ENCODE measurements around the gene MYNN. TPM values are rescaled to one million over a fixed set of nuclear protein-coding genes. Genes with fewer than 3 reads are reported as not detected.

The MYNN gene
- total and polyA plus RNA-seq, 2 of the 13 experiments (the other 11 are each of a cell fraction or from before 2014, with no cell fraction given), result 10.4 to 17.6 TPM

DNA sequence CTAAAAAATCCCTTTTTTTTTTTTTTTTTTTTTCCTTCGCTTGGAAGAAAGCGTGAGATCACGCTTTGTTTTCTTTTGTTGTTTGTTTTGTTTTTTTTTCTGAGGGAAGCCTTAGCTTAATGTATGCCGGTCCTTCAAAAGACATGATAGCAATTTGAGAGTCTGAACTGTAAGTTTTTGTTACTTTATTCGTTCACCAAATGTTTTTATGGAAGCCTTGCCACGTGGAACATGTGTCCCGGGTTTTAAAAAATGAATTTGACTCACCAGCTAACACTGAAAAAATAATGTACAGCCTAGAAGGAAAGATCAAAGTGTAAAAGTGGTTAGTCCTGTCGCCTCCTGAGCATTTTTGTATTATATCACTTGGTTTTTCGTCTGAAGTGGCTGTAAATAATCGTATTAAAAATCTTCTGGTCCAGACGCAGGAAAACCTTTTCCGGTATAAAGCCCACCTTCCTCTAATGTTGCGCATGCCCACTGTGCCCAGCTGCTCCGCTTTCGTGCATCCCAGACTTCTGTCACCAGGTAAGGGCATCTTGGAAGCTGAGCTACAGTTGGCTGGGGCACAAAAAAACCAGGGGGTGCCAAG is 795 bp upstream of the MYNN start (continued):
- TF ChIP-seq ZNF142 (CRISPR knock-in tag; IDR thresholded peaks at IDR 0.05), result 0 out of 2 replicates have a peak, but pooled peaks have one; percentile 21
- TF ChIP-seq ZBTB49 (CRISPR knock-in tag; IDR thresholded peaks at IDR 0.05; ENCODE audit: borderline replicate concordance), result no peak
- TF ChIP-seq, protein P1, sequence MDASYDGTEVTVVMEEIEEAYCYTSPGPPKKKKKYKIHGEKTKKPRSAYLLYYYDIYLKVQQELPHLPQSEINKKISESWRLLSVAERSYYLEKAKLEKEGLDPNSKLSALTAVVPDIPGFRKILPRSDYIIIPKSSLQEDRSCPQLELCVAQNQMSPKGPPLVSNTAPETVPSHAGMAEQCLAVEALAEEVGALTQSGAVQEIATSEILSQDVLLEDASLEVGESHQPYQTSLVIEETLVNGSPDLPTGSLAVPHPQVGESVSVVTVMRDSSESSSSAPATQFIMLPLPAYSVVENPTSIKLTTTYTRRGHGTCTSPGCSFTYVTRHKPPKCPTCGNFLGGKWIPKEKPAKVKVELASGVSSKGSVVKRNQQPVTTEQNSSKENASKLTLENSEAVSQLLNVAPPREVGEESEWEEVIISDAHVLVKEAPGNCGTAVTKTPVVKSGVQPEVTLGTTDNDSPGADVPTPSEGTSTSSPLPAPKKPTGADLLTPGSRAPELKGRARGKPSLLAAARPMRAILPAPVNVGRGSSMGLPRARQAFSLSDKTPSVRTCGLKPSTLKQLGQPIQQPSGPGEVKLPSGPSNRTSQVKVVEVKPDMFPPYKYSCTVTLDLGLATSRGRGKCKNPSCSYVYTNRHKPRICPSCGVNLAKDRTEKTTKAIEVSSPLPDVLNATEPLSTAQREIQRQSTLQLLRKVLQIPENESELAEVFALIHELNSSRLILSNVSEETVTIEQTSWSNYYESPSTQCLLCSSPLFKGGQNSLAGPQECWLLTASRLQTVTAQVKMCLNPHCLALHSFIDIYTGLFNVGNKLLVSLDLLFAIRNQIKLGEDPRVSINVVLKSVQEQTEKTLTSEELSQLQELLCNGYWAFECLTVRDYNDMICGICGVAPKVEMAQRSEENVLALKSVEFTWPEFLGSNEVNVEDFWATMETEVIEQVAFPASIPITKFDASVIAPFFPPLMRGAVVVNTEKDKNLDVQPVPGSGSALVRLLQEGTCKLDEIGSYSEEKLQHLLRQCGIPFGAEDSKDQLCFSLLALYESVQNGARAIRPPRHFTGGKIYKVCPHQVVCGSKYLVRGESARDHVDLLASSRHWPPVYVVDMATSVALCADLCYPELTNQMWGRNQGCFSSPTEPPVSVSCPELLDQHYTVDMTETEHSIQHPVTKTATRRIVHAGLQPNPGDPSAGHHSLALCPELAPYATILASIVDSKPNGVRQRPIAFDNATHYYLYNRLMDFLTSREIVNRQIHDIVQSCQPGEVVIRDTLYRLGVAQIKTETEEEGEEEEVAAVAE (CRISPR knock-in tag; IDR thresholded peaks at IDR 0.05; ENCODE audit: borderline replicate concordance), result 0 out of 2 replicates have a peak, but pooled peaks have one; percentile 14
- TF ChIP-seq SAP130 (CRISPR knock-in tag; IDR thresholded peaks at IDR 0.05; ENCODE audit: low read depth), result 0 out of 2 replicates have a peak, but pooled peaks have one; percentile 2
- TF ChIP-seq ELF3 (CRISPR knock-in tag; IDR thresholded peaks at IDR 0.05), result peak; percentile 7; the same call in 1 of the 2 replicates
- peak; percentile 61; the same call in 1 of the 2 replicates for TF ChIP-seq KDM5A (IDR thresholded peaks at IDR 0.05; ENCODE audit: borderline replicate concordance, low read length)
- TF ChIP-seq, protein P2, sequence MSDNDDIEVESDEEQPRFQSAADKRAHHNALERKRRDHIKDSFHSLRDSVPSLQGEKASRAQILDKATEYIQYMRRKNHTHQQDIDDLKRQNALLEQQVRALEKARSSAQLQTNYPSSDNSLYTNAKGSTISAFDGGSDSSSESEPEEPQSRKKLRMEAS (IDR thresholded peaks at IDR 0.05), result peak; percentile 63; the same call in 1 of the 2 replicates
- 0 out of 2 replicates have a peak, but pooled peaks have one; percentile 4 for TF ChIP-seq PAWR (CRISPR knock-in tag; IDR thresholded peaks at IDR 0.05; ENCODE audit: borderline replicate concordance)
- TF ChIP-seq FOXP1 (IDR thresholded peaks at IDR 0.05), result no peak
- 0 out of 2 replicates have a peak, but pooled peaks have one; percentile 1 for TF ChIP-seq FOXP1 (CRISPR knock-in tag; IDR thresholded peaks at IDR 0.05)
- TF ChIP-seq KDM6A (CRISPR knock-in tag; IDR thresholded peaks at IDR 0.05; ENCODE audit: low read depth), result no peak
- TF ChIP-seq NR2F2 (IDR thresholded peaks at IDR 0.05; ENCODE audit: borderline replicate concordance, low read depth), result 0 out of 2 replicates have a peak, but pooled peaks have one; percentile 37
- peak; percentile 69; the same call in 1 of the 2 replicates for TF ChIP-seq DMAP1 (CRISPR knock-in tag; IDR thresholded peaks at IDR 0.05)
- TF ChIP-seq BCL6 (CRISPR knock-in tag; IDR thresholded peaks at IDR 0.05), result 0 out of 2 replicates have a peak, but pooled peaks have one; percentile 2
